HG02973 (cell line): ENCODE results near the gene GALNT17.

Source experiments
- ATAC-seq: cut with Tn5 transposase; IDR thresholded peaks from one replicate; pipeline ENCODE4 v1.9.1; 2021; ENCODE audit warnings: moderate library complexity; ENCODE audit not compliant: unreplicated experiment

Gene GALNT17

GRCh38 chr7:71486856-71487628 is 355.1 kb downstream of the GALNT17 start:
- no peak for ATAC-seq

GRCh38 chr7:71488308-71488707 is 356.4 kb downstream of the GALNT17 start:
- no peak for ATAC-seq

- ATAC-seq: no peak
Observed at GRCh38 chr7:71491336-71491735, 359.4 kb downstream of the GALNT17 start.

- no peak for ATAC-seq
Observed at GRCh38 chr7:71495828-71496227, 363.9 kb downstream of the GALNT17 start.

- no peak for ATAC-seq
Observed at GRCh38 chr7:71497256-71497946, 365.5 kb downstream of the GALNT17 start.

- no peak for ATAC-seq
Observed at GRCh38 chr7:71498381-71498780, 366.4 kb downstream of the GALNT17 start.

GRCh38 chr7:71504697-71505441 is 372.9 kb downstream of the GALNT17 start:
- no peak for ATAC-seq

- no peak for ATAC-seq
Observed at GRCh38 chr7:71506822-71507221, 374.9 kb downstream of the GALNT17 start.

GRCh38 chr7:71507680-71508602 is 376.0 kb downstream of the GALNT17 start:
- ATAC-seq: no peak

GRCh38 chr7:71509381-71509780 is 377.4 kb downstream of the GALNT17 start:
- ATAC-seq: no peak

GRCh38 chr7:71511361-71511807 is 379.4 kb downstream of the GALNT17 start:
- ATAC-seq: no peak

- ATAC-seq: no peak
Observed at GRCh38 chr7:71517940-71518699, 386.2 kb downstream of the GALNT17 start.

- ATAC-seq: no peak
Observed at GRCh38 chr7:71518880-71519279, 386.9 kb downstream of the GALNT17 start.

GRCh38 chr7:71521506-71521905 is 389.6 kb downstream of the GALNT17 start:
- ATAC-seq: no peak

- no peak for ATAC-seq
Observed at GRCh38 chr7:71526106-71526505, 394.2 kb downstream of the GALNT17 start.

GRCh38 chr7:71527213-71527612 is 395.3 kb downstream of the GALNT17 start:
- ATAC-seq: no peak

- ATAC-seq: no peak
Observed at GRCh38 chr7:71535616-71536015, 403.7 kb downstream of the GALNT17 start.

- ATAC-seq: no peak
Observed at GRCh38 chr7:71538210-71538609, 406.3 kb downstream of the GALNT17 start.

GRCh38 chr7:71539615-71540014 is 407.7 kb downstream of the GALNT17 start:
- no peak for ATAC-seq
